Measurements from ENCODE around the gene TRPC4AP.
"Not testable (repeated sequence)": the region's sequence is repeated elsewhere in the genome, so short reads cannot be mapped to it uniquely, and the experiment has no call there.

The TRPC4AP gene, protein sequence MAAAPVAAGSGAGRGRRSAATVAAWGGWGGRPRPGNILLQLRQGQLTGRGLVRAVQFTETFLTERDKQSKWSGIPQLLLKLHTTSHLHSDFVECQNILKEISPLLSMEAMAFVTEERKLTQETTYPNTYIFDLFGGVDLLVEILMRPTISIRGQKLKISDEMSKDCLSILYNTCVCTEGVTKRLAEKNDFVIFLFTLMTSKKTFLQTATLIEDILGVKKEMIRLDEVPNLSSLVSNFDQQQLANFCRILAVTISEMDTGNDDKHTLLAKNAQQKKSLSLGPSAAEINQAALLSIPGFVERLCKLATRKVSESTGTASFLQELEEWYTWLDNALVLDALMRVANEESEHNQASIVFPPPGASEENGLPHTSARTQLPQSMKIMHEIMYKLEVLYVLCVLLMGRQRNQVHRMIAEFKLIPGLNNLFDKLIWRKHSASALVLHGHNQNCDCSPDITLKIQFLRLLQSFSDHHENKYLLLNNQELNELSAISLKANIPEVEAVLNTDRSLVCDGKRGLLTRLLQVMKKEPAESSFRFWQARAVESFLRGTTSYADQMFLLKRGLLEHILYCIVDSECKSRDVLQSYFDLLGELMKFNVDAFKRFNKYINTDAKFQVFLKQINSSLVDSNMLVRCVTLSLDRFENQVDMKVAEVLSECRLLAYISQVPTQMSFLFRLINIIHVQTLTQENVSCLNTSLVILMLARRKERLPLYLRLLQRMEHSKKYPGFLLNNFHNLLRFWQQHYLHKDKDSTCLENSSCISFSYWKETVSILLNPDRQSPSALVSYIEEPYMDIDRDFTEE

GRCh38 chr20:35092524-35093266 is at the start of gene TRPC4AP:
Gene TRPC4AP (minus strand): TSS chr20:35092807. CDS start chr20:35092781, 26 bp downstream.
- DNase-seq: peak; percentile 89

DNA sequence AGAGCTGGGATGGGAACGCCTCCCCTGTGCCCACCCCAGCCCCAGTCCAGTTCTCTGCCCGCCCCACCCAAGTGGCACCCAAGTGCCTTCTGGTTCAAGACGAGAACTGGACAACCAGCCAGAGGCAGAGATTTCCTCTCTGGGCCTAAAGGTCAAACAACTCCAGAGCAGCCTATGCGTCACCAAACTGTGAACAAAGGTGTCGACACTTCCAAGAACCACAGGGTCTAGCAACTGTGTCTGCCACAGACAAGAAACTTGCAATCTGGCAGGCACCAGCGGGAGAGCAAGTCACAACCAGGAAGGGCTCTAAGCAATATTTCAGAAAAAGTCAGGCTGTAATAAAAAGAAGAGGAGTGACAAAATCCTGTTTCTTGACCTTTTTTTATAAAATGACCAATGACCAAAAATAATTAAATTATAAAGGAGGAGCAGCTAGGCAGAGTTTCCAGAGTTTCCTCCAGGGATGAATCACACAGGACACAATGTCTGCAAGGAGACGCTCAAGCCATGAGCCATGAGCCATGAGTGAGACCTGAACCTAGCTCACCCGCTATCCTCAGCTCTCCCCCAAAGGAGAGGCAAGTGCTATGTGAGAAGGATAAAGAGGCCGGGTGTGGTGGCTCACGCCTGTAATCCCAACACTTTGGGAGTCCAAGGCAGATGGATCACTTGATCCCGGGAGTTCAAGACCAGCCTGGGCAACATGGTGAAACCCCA is 43.4 kb upstream of the TRPC4AP start:
- no peak for DNase-seq

DNA sequence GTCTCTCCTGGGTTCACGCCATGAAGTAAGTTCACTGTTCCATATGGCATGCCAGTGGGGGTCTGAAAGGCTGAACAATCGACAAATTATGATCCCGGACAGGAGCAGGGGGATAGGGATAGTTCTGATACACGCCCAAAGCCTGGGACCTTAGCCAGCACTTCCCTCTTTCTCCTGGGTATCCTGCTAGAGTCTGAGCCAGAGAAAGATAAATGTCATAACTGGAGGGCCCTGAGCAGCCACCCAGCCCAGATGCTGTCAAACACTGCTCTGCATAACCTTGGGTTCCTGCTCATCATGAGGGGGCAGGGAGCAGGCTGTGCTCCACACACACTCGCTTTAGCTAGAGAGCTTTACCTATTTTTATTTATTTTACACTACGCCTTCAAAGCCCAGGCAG is 42.3 kb upstream of the TRPC4AP start:
- DNase-seq: no peak

DNA sequence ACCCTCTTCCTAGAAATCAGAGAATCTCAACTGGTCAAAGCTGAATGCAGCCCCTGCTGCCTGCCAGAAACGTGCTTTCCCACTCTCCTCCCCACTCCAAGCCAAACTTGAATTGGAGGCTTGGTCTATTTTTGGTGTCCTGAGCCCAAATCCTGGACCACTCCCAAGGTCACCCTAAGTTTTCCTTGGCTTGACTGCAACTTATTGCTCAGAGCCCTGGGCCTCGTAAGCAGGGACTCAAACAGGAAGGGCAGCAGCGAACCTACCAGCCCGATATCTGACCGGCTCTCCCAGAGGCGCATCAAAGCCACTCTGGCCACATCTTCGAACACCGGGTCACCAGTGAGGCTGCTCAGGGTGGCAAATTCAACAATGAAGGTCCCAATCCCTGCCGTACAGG is 41.9 kb upstream of the TRPC4AP start:
- no peak for DNase-seq

- DNase-seq: no peak
These were observed 41.1 kb upstream of the TRPC4AP start for GRCh38 chr20:35133735-35134134.

DNA sequence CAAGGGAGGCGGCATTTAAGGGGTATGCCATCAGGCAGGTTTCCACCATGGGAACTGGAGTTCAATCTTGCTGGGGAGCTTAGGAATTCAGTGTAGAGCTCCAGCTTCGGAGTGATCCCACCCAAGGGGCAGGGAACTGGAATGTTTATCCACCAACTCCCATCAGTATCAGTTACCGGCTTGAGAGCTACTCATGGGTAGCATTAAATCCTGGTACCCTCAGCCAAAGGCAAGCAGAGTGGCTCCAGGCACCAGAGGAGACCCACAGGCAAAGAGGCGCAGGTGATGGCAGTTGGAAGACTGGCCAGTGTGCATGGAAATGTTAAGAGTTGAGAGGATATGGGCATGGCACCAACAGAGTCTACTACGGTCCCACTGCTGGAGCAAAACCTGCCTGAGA is 40.4 kb upstream of the TRPC4AP start:
- DNase-seq: no peak

DNA sequence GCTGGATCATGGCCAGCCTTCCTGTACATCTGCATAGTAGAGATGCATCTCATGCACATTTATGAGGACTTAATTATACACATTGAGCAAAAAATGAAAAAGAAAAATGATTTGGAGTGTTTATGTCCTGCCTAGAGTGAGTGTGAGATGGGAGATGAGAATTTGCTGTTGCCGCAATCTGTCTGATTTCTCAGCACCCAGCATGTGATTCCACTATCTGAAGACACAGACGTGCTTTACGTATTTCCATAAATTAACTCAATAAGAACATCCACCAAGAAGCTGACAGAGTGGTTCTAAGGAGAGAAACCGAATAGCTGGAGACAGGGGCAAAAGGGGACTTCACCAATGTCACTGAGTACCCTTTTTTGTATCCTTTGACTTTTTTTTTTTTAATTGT is 39.3 kb upstream of the TRPC4AP start:
- DNase-seq: no peak

DNA sequence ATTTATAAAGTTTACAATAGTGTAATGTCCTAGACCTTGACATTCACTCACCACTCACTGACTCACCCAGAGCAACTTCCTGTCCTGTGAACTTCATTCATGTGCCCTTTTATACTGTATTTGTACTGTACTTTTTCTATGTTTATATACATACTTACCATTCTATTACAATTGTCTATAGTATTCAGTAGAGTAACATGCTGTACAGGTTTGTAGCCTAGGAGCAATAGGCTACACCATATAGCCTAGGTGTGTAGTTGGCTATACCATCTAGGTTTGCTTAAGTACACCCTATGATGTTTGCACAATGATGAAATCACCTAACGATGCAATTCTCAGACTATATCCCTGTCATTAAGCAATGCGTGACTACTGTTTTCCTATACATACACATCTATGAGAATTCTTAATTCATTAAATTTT is 37.1 kb upstream of the TRPC4AP start:
- DNase-seq: peak; percentile 28

- DNase-seq: no peak
These were observed 33.1 kb upstream of the TRPC4AP start for GRCh38 chr20:35125753-35126152.

DNA sequence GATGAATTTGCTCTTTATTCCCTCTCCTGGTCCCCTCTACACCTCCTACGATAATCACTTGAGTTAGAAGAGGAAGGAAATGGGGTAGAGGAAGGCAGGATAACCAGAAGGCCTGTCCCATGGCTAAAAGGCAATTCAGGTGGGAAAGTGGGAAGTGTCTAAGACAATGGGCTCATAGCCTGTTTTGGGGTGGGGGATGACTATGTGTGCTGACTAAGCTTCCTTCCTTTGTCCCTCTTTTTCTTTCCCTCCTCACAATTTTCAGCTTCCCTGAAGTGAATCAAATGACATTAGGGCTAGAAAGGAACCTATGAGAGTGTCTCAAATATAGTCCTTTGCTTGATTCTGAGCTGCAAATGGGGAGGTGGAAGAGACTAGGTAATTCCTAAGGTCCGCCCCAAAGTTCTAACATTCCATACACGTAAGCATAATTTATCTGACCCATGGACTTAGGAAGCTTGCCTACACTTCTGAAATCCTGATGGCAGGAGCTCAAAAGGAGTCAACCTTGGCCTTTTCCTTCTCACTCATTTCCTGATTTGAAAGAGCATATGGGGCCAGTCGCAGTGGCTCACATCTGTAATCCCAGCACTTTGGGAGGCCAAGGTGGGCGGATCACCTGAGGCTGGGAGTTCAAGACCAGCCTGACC is 30.3 kb upstream of the TRPC4AP start:
- no peak for DNase-seq

DNA sequence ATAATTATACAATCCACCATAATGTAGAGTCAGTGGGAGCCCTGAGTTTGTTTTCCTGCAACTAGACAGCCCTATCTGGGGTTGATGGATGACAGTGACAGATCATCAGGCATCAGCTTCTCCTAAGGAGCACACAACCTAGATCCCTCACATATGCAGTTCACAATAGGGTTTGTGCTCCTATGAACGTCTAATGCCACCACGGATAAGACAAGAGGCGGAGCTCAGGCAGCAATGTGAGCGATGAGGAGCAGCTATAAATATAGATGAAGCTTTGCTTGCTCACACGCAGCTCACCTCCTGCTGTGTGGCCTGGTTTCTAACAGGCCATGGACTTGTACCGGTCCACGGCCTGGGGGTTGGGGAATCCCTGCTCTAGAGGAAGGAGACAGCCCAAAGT is 28.6 kb upstream of the TRPC4AP start:
- no peak for DNase-seq

- DNase-seq: peak; percentile 48
These were observed 27.6 kb upstream of the TRPC4AP start for GRCh38 chr20:35120012-35120701.

DNA sequence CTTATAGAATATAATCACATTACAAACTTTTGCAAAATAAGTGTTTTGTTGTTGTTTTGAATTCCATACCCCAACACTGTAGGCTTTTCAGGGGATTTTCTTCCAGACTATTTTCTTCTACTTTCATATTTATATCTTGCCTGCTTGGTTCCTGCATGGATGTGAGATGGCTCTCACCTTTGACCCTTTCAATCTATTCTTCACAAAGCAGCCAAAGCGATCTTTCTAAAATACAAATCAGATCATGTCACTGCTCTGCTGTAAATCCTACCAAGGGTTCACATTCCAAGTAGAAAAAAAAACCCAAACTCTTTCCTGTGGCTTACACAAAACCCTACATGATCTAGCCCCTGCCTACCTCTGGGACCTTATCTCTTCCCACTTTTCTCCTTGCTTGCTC is 25.0 kb upstream of the TRPC4AP start:
- DNase-seq: no peak

DNA sequence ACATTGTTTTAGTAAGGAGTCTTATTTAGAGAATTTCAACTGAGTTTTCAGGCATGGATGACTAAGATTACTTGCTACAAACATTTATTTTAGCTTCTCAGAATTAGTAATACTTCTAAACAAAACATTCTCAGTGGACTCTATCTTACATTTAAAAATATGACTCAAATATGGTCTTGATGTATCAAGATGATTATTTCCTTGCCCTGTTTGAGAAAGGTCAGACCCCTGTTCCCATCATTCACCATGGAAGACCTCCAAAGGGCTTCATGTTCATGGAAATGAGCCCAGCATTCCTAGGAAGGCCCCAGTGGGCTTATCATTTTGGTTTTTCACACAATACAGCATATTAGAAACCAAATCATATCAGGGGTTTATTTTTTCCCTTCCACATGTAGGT is 24.6 kb upstream of the TRPC4AP start:
- no peak for DNase-seq

DNA sequence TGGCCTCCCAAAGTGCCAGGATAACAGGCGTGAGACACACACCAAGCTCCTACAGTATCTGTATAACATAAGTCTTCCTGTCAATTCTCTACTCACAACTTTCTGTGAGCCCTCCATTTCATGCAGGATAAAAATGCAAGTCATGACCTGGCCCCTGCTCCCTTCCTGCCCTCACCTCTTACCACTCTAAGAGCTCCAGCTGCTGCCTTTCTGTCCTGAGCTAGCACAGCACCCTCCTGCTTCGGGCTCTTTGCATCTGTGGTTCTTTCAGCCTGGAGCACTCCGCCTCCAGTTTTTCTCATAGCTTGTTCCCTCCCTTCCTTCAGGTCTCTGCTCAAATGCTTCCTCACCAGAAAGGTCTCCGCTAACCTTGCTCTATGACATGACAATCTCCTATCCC is 23.7 kb upstream of the TRPC4AP start:
- DNase-seq: no peak

GRCh38 chr20:35115606-35116005 is 23.0 kb upstream of the TRPC4AP start:
- DNase-seq: no peak

GRCh38 chr20:35112276-35112675 is 19.7 kb upstream of the TRPC4AP start:
- DNase-seq: not testable (repeated sequence)

GRCh38 chr20:35111141-35111888 is 18.7 kb upstream of the TRPC4AP start:
- DNase-seq: peak; percentile 69

DNA sequence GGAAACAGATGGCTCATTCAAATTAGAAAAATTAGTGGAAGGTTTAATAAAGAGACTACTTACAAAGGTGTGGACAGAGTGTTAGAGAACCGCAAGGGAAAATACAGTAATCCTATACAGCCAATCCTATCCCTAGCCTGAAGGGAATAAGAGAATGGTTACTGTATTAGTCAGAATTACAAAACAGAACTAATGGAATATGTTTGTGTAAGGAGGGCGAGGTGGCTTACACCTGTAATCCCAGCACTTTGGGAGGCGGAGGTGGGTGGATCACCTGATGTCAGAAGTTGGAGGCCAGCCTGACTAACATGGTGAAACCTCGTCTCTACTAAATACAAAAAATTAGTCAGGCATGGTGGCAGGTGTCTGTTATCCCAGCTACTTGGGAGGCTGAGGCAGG is 16.3 kb upstream of the TRPC4AP start:
- no peak for DNase-seq

DNA sequence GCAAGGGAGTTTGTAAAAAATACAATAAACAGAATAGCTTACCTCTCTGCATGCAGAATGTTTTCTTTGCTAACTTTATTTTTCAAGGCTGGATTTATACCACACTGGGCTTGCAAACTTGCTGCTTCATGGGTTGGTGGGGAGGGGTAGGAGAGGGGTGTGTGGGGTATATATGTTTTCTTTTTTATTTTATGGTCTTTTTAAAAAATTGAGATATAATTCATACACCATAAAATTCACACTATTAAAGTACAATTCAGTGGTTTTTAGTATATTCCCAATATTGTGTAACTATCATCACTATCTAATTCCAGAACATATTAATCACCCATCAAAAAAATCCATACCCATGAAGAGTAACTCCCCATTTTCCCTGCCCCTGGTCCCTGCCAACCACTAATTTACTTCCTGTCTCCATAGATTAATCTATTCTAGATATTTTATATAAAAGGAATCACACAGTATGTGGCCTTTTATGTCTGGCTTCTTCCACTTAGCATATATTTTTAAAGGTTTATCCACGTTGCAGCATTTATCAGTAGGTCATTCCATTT is 14.3 kb upstream of the TRPC4AP start:
- DNase-seq: no peak
